DND-41 (cell line): ENCODE data around the gene GALNT1.

Experiments
- CTCF ChIP-seq: IDR thresholded peaks from 2 replicates; pipeline ENCODE4 v1.5.1; 2012; ENCODE audit warnings: borderline replicate concordance, low read length, moderate library complexity, mild to moderate bottlenecking; ENCODE audit not compliant: poor library complexity, severe bottlenecking; ENCODE audit errors: extremely low read depth
- EZH2 ChIP-seq: IDR thresholded peaks from 3 replicates; pipeline ENCODE4 v1.6.1; 2012; ENCODE audit warnings: borderline replicate concordance, low read depth, mild to moderate bottlenecking, moderate library complexity, low read length, inconsistent platforms; ENCODE audit not compliant: severe bottlenecking

GRCh38 chr18:35672897-35673296, 91.4 kb downstream of the GALNT1 start:
- no peak for TF ChIP-seq CTCF
- no peak for TF ChIP-seq EZH2
